ENCODE results near the gene ATP10A. TPM values are rescaled to one million over a fixed set of nuclear protein-coding genes. Genes with fewer than 3 reads are reported as not detected.
"Not testable (repeated sequence)": the region's sequence is repeated elsewhere in the genome, so short reads cannot be mapped to it uniquely, and the experiment has no call there.

Gene ATP10A
- total RNA-seq, 2 experiments from 2014 or later: 57.9 to 62.4 TPM

DNA sequence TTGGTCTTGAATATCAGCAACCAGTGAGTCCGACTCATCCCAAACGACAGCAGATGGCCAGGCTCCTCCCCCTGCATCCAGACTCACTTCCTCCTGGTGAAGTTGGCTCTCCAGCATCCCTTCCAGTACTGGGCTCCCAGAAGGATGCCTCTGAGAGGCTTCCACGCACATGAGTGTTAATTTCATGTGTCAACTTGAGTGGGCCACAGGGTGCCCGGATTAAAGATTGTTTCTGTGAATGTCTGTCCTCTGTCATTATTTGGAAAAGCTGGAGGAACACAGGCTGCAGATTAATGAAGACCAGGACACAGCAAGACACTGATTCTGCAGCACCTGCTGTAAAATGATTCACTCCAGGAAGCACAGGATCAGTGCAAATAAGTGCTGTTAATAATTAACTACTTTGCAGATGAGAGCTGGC lies 99.8 kb downstream of the ATP10A start:
- Mint-ChIP-seq H3K27ac (no peak overlapping the region), H3K9me3 (peaks cover 3% of the 10 kb centered on the region), H3K4me3 (no peak overlapping the region), H3K27me3 (no peaks in the 10 kb centered on the region), H3K4me1 (no peaks in the 10 kb centered on the region), H3K36me3 (ENCODE audit: low read depth) (peaks cover 51% of the 10 kb centered on the region)
- DNase-seq: no peak
- ChIA-PET CTCF (no interaction called here), POLR2A (no interaction called here)

DNA sequence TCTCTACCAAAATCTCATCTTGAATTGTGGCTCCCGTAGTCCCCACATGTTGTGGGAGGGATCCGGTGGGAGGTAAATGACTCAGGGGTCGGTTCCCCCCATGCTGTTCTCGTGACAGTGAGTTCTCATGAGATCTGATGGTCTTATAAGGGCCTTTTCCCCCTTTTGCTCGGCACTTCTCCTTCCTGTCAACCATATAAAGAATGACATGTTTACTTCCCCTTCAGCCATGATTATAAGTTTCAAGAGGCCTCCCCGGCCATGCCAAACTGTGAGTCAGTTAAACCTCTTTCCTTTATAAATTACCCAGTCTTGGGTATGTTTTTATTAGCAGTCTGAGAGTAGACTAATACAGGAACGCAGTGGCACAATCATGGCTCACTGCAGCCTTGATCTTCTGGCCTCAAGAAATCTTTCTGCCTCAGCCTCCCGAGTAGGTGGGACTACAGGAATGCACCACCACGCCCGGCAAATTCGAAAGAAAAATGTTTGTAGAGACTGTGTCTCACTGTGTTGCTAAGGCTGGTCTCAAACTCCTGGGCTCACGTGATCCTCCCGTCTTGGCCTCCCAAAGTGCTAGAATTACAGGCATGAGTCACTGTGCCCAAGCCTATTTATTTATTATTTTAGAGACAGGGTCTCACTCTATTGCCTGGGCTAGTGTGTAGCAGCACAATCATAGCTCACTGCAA lies 101.0 kb downstream of the ATP10A start:
- Mint-ChIP-seq H3K4me1 (no peaks in the 10 kb centered on the region), H3K36me3 (ENCODE audit: low read depth) (peaks cover 45% of the 10 kb centered on the region), H3K4me3 (no peak overlapping the region), H3K27ac (no peak overlapping the region), H3K27me3 (no peaks in the 10 kb centered on the region), H3K9me3 (peaks cover 3% of the 10 kb centered on the region)
- POLR2A ChIA-PET: no interaction called here
- DNase-seq: no peak
- CTCF ChIA-PET: interaction anchor here (0.6 kb wide), 1 partner anchor 122 kb away, joined by 6 read pairs; no protein-coding TSS in a partner anchor

- Mint-ChIP-seq H3K27me3 (no peaks in the 10 kb centered on the region), H3K4me1 (no peaks in the 10 kb centered on the region), H3K36me3 (ENCODE audit: low read depth) (peaks cover 40% of the 10 kb centered on the region), H3K27ac (no peak overlapping the region), H3K4me3 (no peak overlapping the region), H3K9me3 (no peaks in the 10 kb centered on the region)
- CTCF ChIA-PET: no interaction called here
- DNase-seq: no peak
- POLR2A ChIA-PET: no interaction called here
Measured at GRCh38 chr15:25759421-25759820, 103.7 kb downstream of the ATP10A start.

DNA sequence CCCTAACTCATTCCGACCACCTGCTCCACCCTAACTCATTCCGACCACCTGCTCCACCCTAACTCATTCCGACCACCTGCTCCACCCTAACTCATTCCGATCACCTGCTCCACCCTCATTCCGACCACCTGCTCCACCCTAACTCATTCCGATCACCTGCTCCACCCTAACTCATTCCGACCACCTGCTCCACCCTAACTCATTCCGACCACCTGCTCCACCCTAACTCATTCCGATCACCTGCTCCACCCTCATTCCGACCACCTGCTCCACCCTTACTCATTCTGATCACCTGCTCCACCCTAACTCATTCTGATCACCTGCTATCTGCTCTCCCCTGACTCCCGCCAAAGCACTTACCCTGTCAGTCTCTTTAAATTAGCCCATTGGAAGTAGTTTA lies 104.5 kb downstream of the ATP10A start:
- H3K4me3 Mint-ChIP-seq, POLR2A ChIA-PET, H3K4me1 Mint-ChIP-seq, DNase-seq, H3K27ac Mint-ChIP-seq, CTCF ChIA-PET, H3K27me3 Mint-ChIP-seq, H3K9me3 Mint-ChIP-seq: not testable (repeated sequence)
- H3K36me3 Mint-ChIP-seq (ENCODE audit: low read depth): peaks cover 35% of the 10 kb centered on the region

GRCh38 chr15:25743548-25744275 lies 119.4 kb downstream of the ATP10A start:
- ChIA-PET POLR2A (no interaction called here), CTCF (interaction anchor here (0.5 to 0.8 kb wide), 2 partner anchors 41 to 141 kb away, joined by 3 read pairs; no protein-coding TSS in a partner anchor)
- no peaks in the 10 kb centered on the region for H3K9me3 Mint-ChIP-seq
- H3K27me3 Mint-ChIP-seq: no peaks in the 10 kb centered on the region
- peaks cover 10% of the 10 kb centered on the region for H3K36me3 Mint-ChIP-seq (ENCODE audit: low read depth)
- H3K27ac Mint-ChIP-seq: no peak overlapping the region
- peaks cover 19% of the 10 kb centered on the region for H3K4me1 Mint-ChIP-seq
- no peak overlapping the region for H3K4me3 Mint-ChIP-seq
- DNase-seq: no peak

GRCh38 chr15:25742776-25743547 lies 120.2 kb downstream of the ATP10A start:
- CTCF ChIA-PET: interaction anchor here (0.8 kb wide), 1 partner anchor 41 kb away, joined by 3 read pairs; no protein-coding TSS in a partner anchor
- H3K9me3 Mint-ChIP-seq: no peaks in the 10 kb centered on the region
- no peak overlapping the region for H3K27ac Mint-ChIP-seq

DNA sequence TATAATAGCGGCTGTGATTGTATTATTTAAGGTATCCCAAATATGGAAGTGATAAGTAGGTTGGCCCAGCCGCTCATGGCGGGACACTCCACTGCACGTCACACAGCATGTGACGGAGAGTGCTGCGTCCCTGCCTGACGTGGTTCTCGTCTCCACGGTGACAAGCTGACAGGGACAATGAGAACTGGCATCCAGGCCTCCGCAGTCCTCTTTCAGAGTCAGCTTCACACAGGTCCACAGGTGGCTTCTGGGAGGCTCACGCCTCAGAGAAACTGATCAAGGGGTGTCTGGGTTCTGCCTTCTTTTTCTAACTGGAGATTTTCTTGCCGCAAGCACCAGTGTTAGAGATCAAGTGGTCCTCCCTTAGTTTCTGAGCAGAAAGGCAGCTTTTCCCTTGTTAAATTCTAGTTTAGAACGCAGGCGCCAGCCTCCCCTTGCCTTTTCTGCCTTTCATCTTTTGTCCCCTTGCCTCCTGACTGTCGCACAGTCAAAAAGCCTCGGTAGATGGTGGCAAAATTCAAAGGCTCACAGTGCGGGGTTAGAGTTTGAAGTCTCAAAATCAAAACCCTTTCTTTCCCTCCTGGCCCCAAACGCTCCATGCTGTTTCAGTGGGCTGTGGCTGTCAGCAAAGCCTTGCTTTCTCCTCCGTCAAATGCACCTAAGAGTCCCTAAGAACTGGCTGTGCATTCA lies 120.9 kb downstream of the ATP10A start:
- Mint-ChIP-seq H3K36me3 (ENCODE audit: low read depth) (peaks cover 8% of the 10 kb centered on the region), H3K9me3 (no peaks in the 10 kb centered on the region), H3K4me3 (no peak overlapping the region), H3K27me3 (no peaks in the 10 kb centered on the region), H3K4me1 (peaks cover 19% of the 10 kb centered on the region), H3K27ac (peak overlapping the region; percentile 38)
- ChIA-PET CTCF (no interaction called here), POLR2A (no interaction called here)
- DNase-seq: no peak

More at GRCh38 chr15:25742776-25743547, 120.2 kb downstream of the ATP10A start:
- H3K36me3 Mint-ChIP-seq (ENCODE audit: low read depth): peaks cover 8% of the 10 kb centered on the region
- H3K27me3 Mint-ChIP-seq: no peaks in the 10 kb centered on the region
- no peak overlapping the region for H3K4me3 Mint-ChIP-seq
- DNase-seq: no peak
- peaks cover 19% of the 10 kb centered on the region for H3K4me1 Mint-ChIP-seq
- POLR2A ChIA-PET: no interaction called here

DNA sequence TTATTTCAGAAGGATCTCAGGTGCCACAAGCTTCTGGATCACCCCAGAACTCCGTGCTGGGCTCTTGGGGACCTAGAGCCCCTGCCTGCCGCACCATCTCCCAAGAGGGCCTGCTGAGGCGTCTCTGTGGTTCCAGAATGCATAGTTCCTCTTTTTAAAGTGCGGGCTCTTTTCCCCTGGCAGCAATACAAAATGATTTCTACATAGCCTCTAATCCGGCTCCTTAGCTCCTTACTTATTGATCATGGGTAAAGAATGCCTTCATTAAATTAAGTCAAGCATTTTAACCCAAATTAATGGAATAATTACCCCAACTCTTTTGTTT lies 121.9 kb downstream of the ATP10A start:
- CTCF ChIA-PET: no interaction called here
- no peaks in the 10 kb centered on the region for H3K9me3 Mint-ChIP-seq
- DNase-seq: no peak
- no peaks in the 10 kb centered on the region for H3K27me3 Mint-ChIP-seq
- H3K27ac Mint-ChIP-seq: no peak overlapping the region
- POLR2A ChIA-PET: no interaction called here
- H3K4me1 Mint-ChIP-seq: peaks cover 19% of the 10 kb centered on the region
- H3K4me3 Mint-ChIP-seq: no peak overlapping the region
- H3K36me3 Mint-ChIP-seq (ENCODE audit: low read depth): peaks cover 12% of the 10 kb centered on the region

DNA sequence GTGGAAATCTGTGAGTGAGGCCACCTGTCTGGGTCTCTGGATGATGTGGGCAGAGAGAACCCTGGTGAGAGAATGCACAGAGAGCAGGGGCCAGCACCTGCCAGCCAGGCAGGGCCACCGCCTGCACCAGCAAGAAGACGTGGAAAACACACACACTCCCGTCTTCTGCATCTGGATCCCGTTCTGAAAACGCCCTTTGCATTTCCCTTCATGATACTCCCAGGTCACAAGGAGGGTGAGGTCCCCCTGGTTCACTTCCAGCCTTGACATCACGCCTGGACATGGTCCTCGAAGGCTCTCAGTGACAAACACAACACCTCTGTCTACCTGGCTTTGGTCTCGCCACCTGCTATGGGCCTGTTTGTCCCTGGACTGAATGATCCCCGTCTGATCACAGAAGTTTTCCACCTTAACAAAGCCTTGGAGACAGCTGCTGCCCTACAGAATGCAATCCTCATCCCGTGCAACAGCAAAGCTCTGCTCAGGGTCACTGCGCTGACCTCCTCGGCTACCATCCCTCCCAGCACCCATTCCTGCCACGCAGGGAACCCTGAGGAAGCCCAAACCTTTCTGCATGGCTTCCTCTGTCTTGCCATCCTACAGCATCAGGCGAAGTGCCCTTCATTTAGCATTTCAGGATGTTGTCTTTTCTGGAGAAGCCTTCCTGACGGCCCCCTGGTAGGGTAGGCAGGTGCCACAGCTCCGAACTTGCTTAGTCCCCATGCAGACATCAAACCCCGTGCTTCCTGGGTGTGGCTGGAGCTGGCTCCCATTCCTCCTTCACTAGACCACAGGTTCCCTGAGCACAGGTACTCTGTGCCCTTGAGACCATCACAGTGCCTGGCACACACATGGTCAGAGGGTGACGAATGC lies 122.5 kb downstream of the ATP10A start:
- Mint-ChIP-seq H3K4me1 (peaks cover 19% of the 10 kb centered on the region), H3K27ac (no peak overlapping the region), H3K27me3 (no peaks in the 10 kb centered on the region), H3K4me3 (no peak overlapping the region), H3K36me3 (ENCODE audit: low read depth) (peaks cover 13% of the 10 kb centered on the region), H3K9me3 (no peaks in the 10 kb centered on the region)
- POLR2A ChIA-PET: no interaction called here
- DNase-seq: no peak
- CTCF ChIA-PET: no interaction called here

- POLR2A ChIA-PET: no interaction called here
Measured at GRCh38 chr15:25739687-25740121, 123.4 kb downstream of the ATP10A start.

DNA sequence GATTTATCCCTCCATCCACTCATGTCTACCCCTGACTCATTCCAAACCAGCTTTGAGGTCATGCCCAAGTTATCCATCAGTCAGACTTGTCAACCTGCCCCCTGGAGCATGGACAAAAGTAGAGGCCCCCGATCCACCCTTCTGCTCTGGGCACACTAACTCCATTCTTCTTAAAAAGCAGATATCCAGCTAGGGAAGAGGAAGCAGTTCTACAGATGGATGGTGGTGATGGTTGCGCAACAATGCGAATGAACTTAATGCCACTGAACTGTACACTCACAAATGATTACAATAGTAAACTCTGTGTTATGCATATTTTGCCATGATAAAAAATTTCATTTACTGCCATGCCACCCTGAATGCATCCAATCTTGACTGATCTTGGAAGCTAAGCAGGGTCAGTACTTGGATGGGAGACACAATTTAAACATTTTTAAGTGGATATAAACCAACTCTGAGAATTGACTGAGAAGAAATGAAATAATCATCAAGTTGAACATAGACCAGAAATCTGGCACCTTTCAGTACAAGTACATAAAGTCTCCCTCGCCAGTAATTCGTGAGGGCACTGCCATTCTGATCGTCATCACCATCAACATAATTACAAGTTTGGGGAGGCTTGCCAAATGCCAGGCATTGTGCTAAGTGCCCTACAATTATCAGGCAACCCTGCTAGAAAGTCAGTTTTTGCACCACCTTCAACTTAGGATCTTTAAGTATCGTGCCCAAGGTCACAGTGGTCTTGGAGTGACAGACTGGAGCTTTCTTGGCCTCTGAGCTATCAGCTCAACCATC lies 124.8 kb downstream of the ATP10A start:
- CTCF ChIA-PET: interaction anchor here (1.3 to 1.6 kb wide), 2 partner anchors 13 to 28 kb away, joined by 3 read pairs; no protein-coding TSS in a partner anchor
- Mint-ChIP-seq H3K36me3 (ENCODE audit: low read depth) (peaks cover 14% of the 10 kb centered on the region), H3K4me3 (no peak overlapping the region), H3K4me1 (peaks cover 22% of the 10 kb centered on the region), H3K27me3 (no peaks in the 10 kb centered on the region), H3K27ac (no peak overlapping the region), H3K9me3 (no peaks in the 10 kb centered on the region)
- DNase-seq: no peak
- POLR2A ChIA-PET: no interaction called here

More at GRCh38 chr15:25739687-25740121, 123.4 kb downstream of the ATP10A start:
- no peak overlapping the region for H3K27ac Mint-ChIP-seq
- H3K4me1 Mint-ChIP-seq: peaks cover 19% of the 10 kb centered on the region
- peak; percentile 59 for DNase-seq
- H3K27me3 Mint-ChIP-seq: no peaks in the 10 kb centered on the region
- CTCF ChIA-PET: no interaction called here
- no peak overlapping the region for H3K4me3 Mint-ChIP-seq
- H3K9me3 Mint-ChIP-seq: no peaks in the 10 kb centered on the region
- H3K36me3 Mint-ChIP-seq (ENCODE audit: low read depth): peaks cover 16% of the 10 kb centered on the region
